ENCODE results near the gene ZDHHC14. TPM values are rescaled to one million over a fixed set of nuclear protein-coding genes. Genes with fewer than 3 reads are reported as not detected.

ZDHHC14 gene
- 2.9 and 4.3 TPM in 2 replicates for total RNA-seq

DNA sequence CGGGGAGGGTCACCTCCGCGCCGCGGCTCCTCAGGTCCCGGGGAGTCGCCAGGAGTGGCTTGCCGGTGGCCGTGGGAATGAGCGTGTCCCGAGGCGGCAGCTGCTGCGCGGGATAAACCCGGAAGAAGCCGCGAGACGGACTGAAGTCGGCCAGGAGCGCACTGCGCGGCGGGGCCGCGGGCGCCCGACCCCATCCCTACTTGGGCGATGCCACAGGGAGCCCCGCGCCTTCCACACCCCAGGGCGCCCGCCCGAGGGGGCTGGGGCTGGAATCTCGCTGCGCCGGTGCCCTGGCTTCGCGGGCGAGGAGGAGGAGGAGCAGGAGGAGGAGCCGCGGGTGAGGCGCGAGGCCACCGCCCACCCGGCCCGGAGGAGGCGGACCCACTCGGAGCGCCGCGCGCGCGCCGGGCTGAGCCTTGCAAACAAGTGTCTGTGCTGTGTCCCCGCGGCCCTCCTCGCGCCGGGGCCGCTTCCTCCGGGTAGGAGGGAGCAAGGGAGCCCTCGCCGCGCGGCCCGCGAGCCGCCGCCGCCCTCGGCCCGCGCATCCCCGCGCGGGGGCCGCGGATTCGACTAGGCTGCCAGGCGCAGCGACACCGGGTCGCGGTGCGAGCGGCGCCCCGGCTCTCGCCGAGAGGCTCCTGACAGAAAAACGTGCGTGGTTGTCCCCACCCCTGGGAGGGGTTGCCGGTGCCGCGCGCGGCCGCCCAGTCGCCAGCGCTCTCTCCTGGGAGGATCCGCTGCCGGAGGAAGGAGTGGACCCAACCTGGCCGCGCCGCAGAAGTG is at the start of gene ZDHHC14:
ZDHHC14 (plus strand) TSS at position 412 of the 783 bp plus-strand sequence.

Other genes with a start within 250 kb of the ZDHHC14 start
- gene TMEM242, start 57.7 kb upstream of the ZDHHC14 start, total RNA-seq, result 4.4 and 7.8 TPM in 2 replicates